Liver (tissue), 3 donors: Measurements from ENCODE around the gene CELF5.

Source experiments
- HNF4A ChIP-seq, 2 donors: conservative IDR thresholded peaks; 2 replicates each; pipeline ENCODE4 v1.6.1; 2016; ENCODE audit warnings: antibody characterized with exemption in 2 of 2, mild to moderate bottlenecking in 2 of 2
- JUND ChIP-seq, 2 donors: IDR thresholded peaks; 2 replicates each; pipeline ENCODE4 v1.6.1; 2016; ENCODE audit warnings: antibody characterized with exemption in 2 of 2
- RAD21 ChIP-seq, 2 donors: IDR thresholded peaks; 2 replicates each; pipeline ENCODE4 v1.6.1; 2016; ENCODE audit warnings: antibody characterized with exemption in 2 of 2, mild to moderate bottlenecking in 2 of 2
- YY1 ChIP-seq: IDR thresholded peaks from 2 replicates; pipeline ENCODE4 v1.6.1; 2016; ENCODE audit warnings: antibody characterized with exemption, mild to moderate bottlenecking
- TF ChIP-seq, protein P1 (sequence below): fragments of 150-350 bp; IDR thresholded peaks from 2 replicates; pipeline ENCODE4 v1.5.1; 2017; ENCODE audit warnings: improper control_type of control experiment, low read depth, low read length; ENCODE audit not compliant: missing input control
- TF ChIP-seq, protein P2 (sequence below): IDR thresholded peaks from 2 replicates; pipeline ENCODE4 v1.6.1; 2016; ENCODE audit warnings: antibody characterized with exemption
- donor health status: healthy.
- donor health status: healthy.

DNA sequence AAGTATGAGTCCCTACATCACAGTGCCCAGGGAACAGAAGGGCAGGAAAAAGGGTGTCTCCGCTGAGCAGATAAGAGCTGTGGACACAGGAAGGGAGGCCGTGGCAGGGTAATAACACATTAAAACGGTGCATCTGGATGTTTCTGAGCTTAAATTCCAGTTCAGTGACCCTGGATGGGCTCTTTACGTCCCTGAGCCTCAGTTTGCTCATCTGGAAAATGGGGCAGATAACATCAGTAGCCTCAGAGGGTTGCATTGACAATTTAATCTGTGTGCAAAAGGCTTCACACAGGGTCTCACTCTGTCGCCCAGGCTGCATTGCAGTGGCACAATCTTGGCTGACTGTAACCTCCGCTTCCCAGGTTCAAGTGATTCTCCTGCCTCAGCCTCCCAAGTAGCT lies 58.1 kb downstream of the CELF5 start:
- TF ChIP-seq RAD21 (IDR thresholded peaks at IDR 0.05) (no peak), JUND (IDR thresholded peaks at IDR 0.05) (no peak), HNF4A (conservative IDR thresholded peaks at IDR 0.05) (no peak), YY1 (no peak)
- TF ChIP-seq, protein P1, sequence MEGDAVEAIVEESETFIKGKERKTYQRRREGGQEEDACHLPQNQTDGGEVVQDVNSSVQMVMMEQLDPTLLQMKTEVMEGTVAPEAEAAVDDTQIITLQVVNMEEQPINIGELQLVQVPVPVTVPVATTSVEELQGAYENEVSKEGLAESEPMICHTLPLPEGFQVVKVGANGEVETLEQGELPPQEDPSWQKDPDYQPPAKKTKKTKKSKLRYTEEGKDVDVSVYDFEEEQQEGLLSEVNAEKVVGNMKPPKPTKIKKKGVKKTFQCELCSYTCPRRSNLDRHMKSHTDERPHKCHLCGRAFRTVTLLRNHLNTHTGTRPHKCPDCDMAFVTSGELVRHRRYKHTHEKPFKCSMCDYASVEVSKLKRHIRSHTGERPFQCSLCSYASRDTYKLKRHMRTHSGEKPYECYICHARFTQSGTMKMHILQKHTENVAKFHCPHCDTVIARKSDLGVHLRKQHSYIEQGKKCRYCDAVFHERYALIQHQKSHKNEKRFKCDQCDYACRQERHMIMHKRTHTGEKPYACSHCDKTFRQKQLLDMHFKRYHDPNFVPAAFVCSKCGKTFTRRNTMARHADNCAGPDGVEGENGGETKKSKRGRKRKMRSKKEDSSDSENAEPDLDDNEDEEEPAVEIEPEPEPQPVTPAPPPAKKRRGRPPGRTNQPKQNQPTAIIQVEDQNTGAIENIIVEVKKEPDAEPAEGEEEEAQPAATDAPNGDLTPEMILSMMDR: no peak
- TF ChIP-seq, protein P2, sequence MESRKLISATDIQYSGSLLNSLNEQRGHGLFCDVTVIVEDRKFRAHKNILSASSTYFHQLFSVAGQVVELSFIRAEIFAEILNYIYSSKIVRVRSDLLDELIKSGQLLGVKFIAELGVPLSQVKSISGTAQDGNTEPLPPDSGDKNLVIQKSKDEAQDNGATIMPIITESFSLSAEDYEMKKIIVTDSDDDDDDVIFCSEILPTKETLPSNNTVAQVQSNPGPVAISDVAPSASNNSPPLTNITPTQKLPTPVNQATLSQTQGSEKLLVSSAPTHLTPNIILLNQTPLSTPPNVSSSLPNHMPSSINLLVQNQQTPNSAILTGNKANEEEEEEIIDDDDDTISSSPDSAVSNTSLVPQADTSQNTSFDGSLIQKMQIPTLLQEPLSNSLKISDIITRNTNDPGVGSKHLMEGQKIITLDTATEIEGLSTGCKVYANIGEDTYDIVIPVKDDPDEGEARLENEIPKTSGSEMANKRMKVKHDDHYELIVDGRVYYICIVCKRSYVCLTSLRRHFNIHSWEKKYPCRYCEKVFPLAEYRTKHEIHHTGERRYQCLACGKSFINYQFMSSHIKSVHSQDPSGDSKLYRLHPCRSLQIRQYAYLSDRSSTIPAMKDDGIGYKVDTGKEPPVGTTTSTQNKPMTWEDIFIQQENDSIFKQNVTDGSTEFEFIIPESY: no peak
